Adrenal gland (tissue), 19 donors: ENCODE measurements around the gene TUBA1A. TPM values are rescaled to one million over a fixed set of nuclear protein-coding genes. Genes with fewer than 3 reads are reported as not detected.

Experiments
- DNase-seq, 7 donors: peaks; one replicate each; pipeline ENCODE4 v3.0.0-alpha.2; 2019 to 2020
- H3K27ac ChIP-seq, 5 donors: fragments of 200-600 bp; sonication (generic) in 4 of 5; 1 replicate in 3 of 5; 2 replicates in 2 of 5; pipeline versions ENCODE4 v1.5.1 to v1.8.0; 2016 to 2020; ENCODE audit warnings: mild to moderate bottlenecking in 1 of 5
- H3K27me3 ChIP-seq: fragments of 200-600 bp; 2 replicates; pipeline ENCODE4 v1.8.0; 2021
- H3K36me3 ChIP-seq, 2 donors: fragments of 200-600 bp; replicated peaks in 1 of 2; 1 replicate in 1 of 2; 2 replicates in 1 of 2; pipeline versions ENCODE4 v1.5.1 to v1.8.0; 2018 to 2022
- H3K4me1 ChIP-seq, 2 donors: fragments of 200-600 bp; replicated peaks in 1 of 2; 1 replicate in 1 of 2; 2 replicates in 1 of 2; pipeline versions ENCODE4 v1.5.1 to v1.8.0; 2018 to 2021
- H3K4me3 ChIP-seq, 4 donors: fragments of 200-600 bp; sonication (generic) in 3 of 4; one replicate each; pipeline ENCODE4 v1.5.1; 2016 to 2018
- H3K9me3 ChIP-seq, 3 donors: fragments of 200-600 bp; sonication (generic) in 1 of 3; replicated peaks in 1 of 3; 1 replicate in 2 of 3; 2 replicates in 1 of 3; pipeline versions ENCODE4 v1.5.1 to v1.8.0; 2016 to 2021
- CTCF ChIP-seq, 6 experiments: fragments of 450-650 bp in 4 of 6; fragments of 200-600 bp in 2 of 6; sonication (generic) in 1 of 6; IDR thresholded peaks; 1 replicate in 5 of 6; 2 replicates in 1 of 6; pipeline versions ENCODE4 v1.5.1 to v1.8.0; 2016 to 2021; ENCODE audit warnings: antibody characterized with exemption in 6 of 6, mild to moderate bottlenecking in 2 of 6, moderate library complexity in 1 of 6
- POLR2A ChIP-seq, 2 donors: fragments of 450-650 bp; IDR thresholded peaks; one replicate each; pipeline ENCODE4 v1.6.1; 2017; ENCODE audit warnings: antibody characterized with exemption in 2 of 2, mild to moderate bottlenecking in 2 of 2, moderate library complexity in 1 of 2
- WGBS, 4 donors: extraction: QIAGEN DNeasy Blood & Tissue Kit in 2 of 4; methylation state at CpG; one replicate each; pipeline versions ENCODE4 v1.1.5 to v1.1.7; 2013 to 2017; 5-methylcytosine and 5-hydroxymethylcytosine counted together
- intact Hi-C, 2 donors: fragments of 100-400 bp; cut with DNase I; formaldehyde crosslinking; loops; one replicate each; pipeline versions ENCODE4 v1.14.1 to v1.15.0; 2022 to 2023
- long read RNA-seq, 10 donors: library from polyadenylated mRNA in 3 of 10; unstranded in 2 of 10; stranded (forward) in 1 of 10; transcript quantifications; one replicate each; pipeline ENCODE4 v2.0.0 and lab custom pipeline, GENCODE V29; 2021 to 2026
- polyA plus RNA-seq, 3 donors: library from polyadenylated mRNA; stranded (reverse); fragments of 200-250 nt in 2 of 3; fragments of 350-450 nt in 1 of 3; fragmentation: Illumina TruSeq in 1 of 3; extraction: RNeasy Lipid Tissue Mini Kit (QIAGEN cat#74804) in 1 of 3; gene quantifications; one replicate each; pipeline ENCODE4 v1.2.3, GENCODE V29; 2013 to 2014
- total RNA-seq, 9 donors: library from RNA; depleted of rRNA in 4 of 9; stranded (reverse); fragments of >200 nt in 4 of 9; fragments of 120-200 nt in 1 of 9; fragmentation: NEBNext Ultra II Directional in 1 of 9; extraction: Animal tissue kit (Norgen Biotek cat#: 25700) in 1 of 9; gene quantifications; one replicate each; pipeline versions ENCODE4 v1.1.0 to v1.2.4, GENCODE V29; 2013 to 2023
- donor health status: healthy with polysubstance abuse.
- donor health status: Bipolar disorder and iron deficiency.
- donor health status: DM: yes; HTN: yes; CAD: no.
- donor health status: DM: no; HTN: no; CAD: no.
- donor health status: DM: no; HTN: no; CAD: no.
- donor health status: DM: yes; HTN: yes; CAD: no.

Gene TUBA1A
- 100 to 1,000 TPM in 7 of 9 donors, 10 to 100 TPM in 2; 59.1 to 315 (median 145) TPM for total RNA-seq
- 100 to 1,000 TPM in 1 of 3 donors, 10 to 100 TPM in 2; 64.7 to 235 (median 81.1) TPM for polyA plus RNA-seq
- long read RNA-seq, donor 1, transcript TUBA1A-202 (4 exons, 1,915 nt) = major isoform, 124 of 133 reads
- long read RNA-seq, donor 1, transcript TUBA1A-207 (3 exons, 1,384 nt) = minor isoform, 7 of 133 reads
- long read RNA-seq, donor 1, partial matches to known transcripts = 0 of 133 reads
- long read RNA-seq, donor 1, other reads (novel, unspliced or antisense) = 0 of 133 reads
- long read RNA-seq, donor 2, transcript TUBA1A-202 (4 exons, 1,915 nt) = major isoform, 90 of 102 reads
- long read RNA-seq, donor 2, transcript TUBA1A-207 (3 exons, 1,384 nt) = minor isoform, 7 of 102 reads
- long read RNA-seq, donor 2, partial matches to known transcripts = 0 of 102 reads
- long read RNA-seq, donor 2, other reads (novel, unspliced or antisense) = 0 of 102 reads
- long read RNA-seq, donor 3, transcript TUBA1A-202 (4 exons, 1,915 nt) = major isoform, 120 of 131 reads
- long read RNA-seq, donor 3, transcript TUBA1A-207 (3 exons, 1,384 nt) = minor isoform, 10 of 131 reads
- long read RNA-seq, donor 3, partial matches to known transcripts = 0 of 131 reads
- long read RNA-seq, donor 3, other reads (novel, unspliced or antisense) = 0 of 131 reads
- long read RNA-seq, donor 4, transcript TUBA1A-202 (4 exons, 1,915 nt) = major isoform, 276 of 293 reads
- long read RNA-seq, donor 4, partial matches to known transcripts = 1 of 293 reads
- long read RNA-seq, donor 4, other reads (novel, unspliced or antisense) = 9 of 293 reads
- long read RNA-seq, donor 5, transcript TUBA1A-201 (4 exons, 1,887 nt) = minor isoform, 7 of 544 reads
- long read RNA-seq, donor 5, transcript TUBA1A-202 (4 exons, 1,915 nt) = major isoform, 527 of 544 reads
- long read RNA-seq, donor 5, partial matches to known transcripts = 1 of 544 reads
- long read RNA-seq, donor 5, other reads (novel, unspliced or antisense) = 6 of 544 reads
- long read RNA-seq, donor 6, transcript TUBA1A-202 (4 exons, 1,915 nt) = major isoform, 206 of 221 reads
- long read RNA-seq, donor 6, partial matches to known transcripts = 2 of 221 reads
- long read RNA-seq, donor 6, other reads (novel, unspliced or antisense) = 9 of 221 reads
- long read RNA-seq, donor 7, transcript TUBA1A-202 (4 exons, 1,915 nt) = major isoform, 54 of 64 reads
- long read RNA-seq, donor 7, transcript TUBA1A-207 (3 exons, 1,384 nt) = minor isoform, 6 of 64 reads
- long read RNA-seq, donor 7, partial matches to known transcripts = 0 of 64 reads
- long read RNA-seq, donor 7, other reads (novel, unspliced or antisense) = 0 of 64 reads
- long read RNA-seq, donor 8, transcript TUBA1A-207 (3 exons, 1,384 nt) = minor isoform, 13 of 284 reads
- long read RNA-seq, donor 8, transcript TUBA1A-202 (4 exons, 1,915 nt) = major isoform, 110 of 284 reads
- long read RNA-seq, donor 8, partial matches to known transcripts = 156 of 284 reads
- long read RNA-seq, donor 8, other reads (novel, unspliced or antisense) = 0 of 284 reads
- long read RNA-seq, donor 9, transcript TUBA1A-202 (4 exons, 1,915 nt) = major isoform, 94 of 100 reads
- long read RNA-seq, donor 9, partial matches to known transcripts = 0 of 100 reads
- long read RNA-seq, donor 9, other reads (novel, unspliced or antisense) = 0 of 100 reads
- long read RNA-seq, donor 10, transcript TUBA1A-202 (4 exons, 1,915 nt) = major isoform, 65 of 72 reads
- long read RNA-seq, donor 10, partial matches to known transcripts = 0 of 72 reads
- long read RNA-seq, donor 10, other reads (novel, unspliced or antisense) = 0 of 72 reads

DNA sequence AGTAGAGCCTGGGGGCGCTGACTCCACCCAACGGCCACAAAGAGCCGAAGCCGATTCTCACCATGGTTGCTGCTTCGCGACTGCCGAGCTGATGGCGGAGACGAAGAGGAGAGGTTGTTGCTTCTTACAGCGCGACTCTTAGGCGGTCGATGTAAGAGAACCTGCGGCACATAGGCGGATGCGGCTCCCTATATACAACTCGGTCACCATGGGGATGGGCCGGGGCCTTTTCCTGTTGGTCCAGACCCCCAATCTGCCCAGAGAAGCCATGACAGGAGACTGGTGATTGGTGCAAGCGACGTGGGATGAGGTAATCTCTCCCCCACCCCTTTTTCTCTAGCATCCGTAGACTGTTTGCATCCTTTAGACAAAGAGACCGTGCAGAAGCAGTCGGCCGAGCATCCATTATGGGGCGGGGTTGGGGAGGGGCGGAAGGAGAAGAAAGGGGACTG, at the start of gene TUBA1A:
Gene TUBA1A, minus strand, starts transcription at position 165 of the 452 bp plus-strand sequence. Its CDS starts 101 bp downstream, at position 64.
- Histone ChIP-seq H3K9me3 (no peaks in the 10 kb centered on the region), H3K27ac (peak within 1 kb of the TSS; percentile 73 to 98 (median 90)), H3K27me3 (no peaks in the 10 kb centered on the region), H3K4me1 (peaks cover 9 to 19% of the 10 kb centered on the region in 2 donors), H3K36me3 (peaks cover 0 to 19% of the 10 kb centered on the region in 2 donors), H3K4me3 (peak within 1 kb of the TSS; percentile 25 to 99 (median 63))
- TF ChIP-seq CTCF (IDR thresholded peaks at IDR 0.05) (no peak), POLR2A (IDR thresholded peaks at IDR 0.05) (peak; percentile 93 to 95)
- 0 to 1% (median 0%) methylated on average over 9 to 26 of the region's 26 CpGs for WGBS, 4 donors
- intact Hi-C loops = loop anchor here (5.0 to 10.0 kb wide), 4 partner anchors 43 to 57 kb away; partner anchors contain the start of gene TUBA1B (in 2 of the 2)
- peak; percentile 89 to 99 (median 95) for DNase-seq

DNA sequence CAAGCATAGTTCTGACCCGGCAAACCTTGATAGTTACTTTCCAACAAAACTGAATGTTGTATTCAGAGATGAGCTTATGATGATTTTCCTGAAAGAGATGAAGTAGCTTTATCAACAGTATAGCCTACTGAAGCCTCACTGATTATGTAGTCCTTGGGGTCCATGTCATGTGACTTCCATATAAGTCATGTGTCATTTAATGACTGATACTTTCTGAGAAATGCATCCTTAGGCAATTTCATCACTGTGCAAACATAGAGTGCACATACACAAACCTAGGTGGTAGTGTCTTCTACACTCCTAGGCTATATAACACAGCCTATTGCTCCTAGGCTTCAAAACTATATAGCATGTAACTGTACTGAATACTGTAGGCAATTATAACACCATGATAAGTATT, 47.5 kb upstream of the TUBA1A start:
- intact Hi-C loops = loop anchor here (10.0 kb wide), 2 partner anchors 52 to 102 kb away; partner anchors contain the start of genes TUBA1A (in 1 of the 2) and TUBA1B (in 1 of the 2)
- Histone ChIP-seq H3K4me3 (no peak overlapping the region), H3K9me3 (no peaks in the 10 kb centered on the region), H3K4me1 (peaks cover 29 to 46% of the 10 kb centered on the region in 2 donors), H3K27ac (peak overlapping the region in 1 of 5 donors; percentile 98), H3K36me3 (no peaks in the 10 kb centered on the region), H3K27me3 (no peaks in the 10 kb centered on the region)
- WGBS, 4 donors = 52 to 71% (median 66%) methylated on average over 1 of the region's 1 CpG
- DNase-seq = no peak
- TF ChIP-seq POLR2A (IDR thresholded peaks at IDR 0.05) (no peak), CTCF (IDR thresholded peaks at IDR 0.05) (no peak)

GRCh38 chr12:49233842-49234526, 45.1 kb upstream of the TUBA1A start:
- Histone ChIP-seq H3K36me3 (no peaks in the 10 kb centered on the region), H3K4me3 (peak overlapping the region in 1 of 4 donors; percentile 66), H3K9me3 (no peaks in the 10 kb centered on the region), H3K4me1 (peaks cover 29 to 46% of the 10 kb centered on the region in 2 donors), H3K27me3 (no peaks in the 10 kb centered on the region), H3K27ac (peak overlapping the region; percentile 70 to 98 (median 86))
- peak in 6 of 7 donors; percentile 48 to 80 (median 58) for DNase-seq
- WGBS, 4 donors = 49 to 56% (median 54%) methylated on average over 19 of the region's 19 CpGs
- TF ChIP-seq CTCF (IDR thresholded peaks at IDR 0.05) (no peak), POLR2A (IDR thresholded peaks at IDR 0.05) (no peak)
- intact Hi-C loops = loop anchor here (5.0 to 10.0 kb wide), 4 partner anchors 47 to 102 kb away; partner anchors contain the start of genes TUBA1A (in 2 of the 2) and TUBA1B (in 2 of the 2)
